Effector memory CD4-positive, alpha-beta T cell (primary cell): ENCODE measurements around the gene MAP3K4.
"Not testable (repeated sequence)": the region's sequence is repeated elsewhere in the genome, so short reads cannot be mapped to it uniquely, and the experiment has no call there.

Experiments
- DNase-seq, 3 donors: peaks; one replicate each; pipeline ENCODE4 v3.0.0-alpha.2; 2020
- H3K27ac ChIP-seq: 2 replicates; pipeline ENCODE4 v1.7.0; 2013; ENCODE audit warnings: mild to moderate bottlenecking, low read length, moderate library complexity; ENCODE audit not compliant: insufficient read depth, poor library complexity, severe bottlenecking
- H3K27me3 ChIP-seq: replicated peaks from 2 replicates; pipeline ENCODE4 v1.7.0; 2013; ENCODE audit warnings: mild to moderate bottlenecking, low read length; ENCODE audit not compliant: insufficient read depth, control insufficient read depth, poor library complexity, severe bottlenecking
- H3K36me3 ChIP-seq: 2 replicates; pipeline ENCODE4 v1.7.0; 2013; ENCODE audit warnings: mild to moderate bottlenecking, low read length, moderate library complexity; ENCODE audit not compliant: control insufficient read depth, insufficient read depth
- H3K4me1 ChIP-seq: 2 replicates; pipeline ENCODE4 v1.7.0; 2013; ENCODE audit warnings: low read length, mild to moderate bottlenecking; ENCODE audit not compliant: control insufficient read depth, insufficient read depth, poor library complexity, severe bottlenecking
- H3K4me3 ChIP-seq: 2 replicates; pipeline ENCODE4 v1.7.0; 2013; ENCODE audit warnings: low read length, low read depth, mild to moderate bottlenecking; ENCODE audit not compliant: insufficient read depth, poor library complexity, severe bottlenecking
- H3K9me3 ChIP-seq: 2 replicates; pipeline ENCODE4 v1.7.0; 2013; ENCODE audit warnings: mild to moderate bottlenecking, low read length, moderate library complexity; ENCODE audit not compliant: control insufficient read depth

MAP3K4 gene

DNA sequence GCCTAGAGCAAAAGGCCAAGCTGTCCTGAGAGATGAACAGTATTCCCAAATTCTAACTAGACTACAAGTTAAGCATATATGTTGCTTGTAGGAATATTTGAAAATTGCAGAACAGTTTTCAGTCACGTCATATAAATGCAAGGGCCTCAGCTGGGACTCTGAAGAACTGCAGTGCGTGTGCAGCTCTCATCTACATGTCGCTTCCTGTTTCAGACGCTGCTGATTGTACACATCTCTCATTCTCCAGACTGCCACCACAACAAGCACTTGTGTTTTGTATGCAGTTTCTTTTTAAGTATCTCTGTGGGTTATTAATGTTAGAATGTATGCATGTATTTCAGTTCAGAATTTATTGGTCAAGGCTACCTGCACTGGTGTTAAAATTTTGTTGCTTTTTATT, 119.7 kb downstream of the MAP3K4 start:
- H3K27ac ChIP-seq = peak overlapping the region; percentile 35
- no peaks in the 10 kb centered on the region for H3K9me3 ChIP-seq
- H3K4me3 ChIP-seq = no peak overlapping the region
- DNase-seq = no peak
- H3K36me3 ChIP-seq = peaks cover 67% of the 10 kb centered on the region
- H3K27me3 ChIP-seq = no peaks in the 10 kb centered on the region
- peaks cover 8% of the 10 kb centered on the region for H3K4me1 ChIP-seq

GRCh38 chr6:161115468-161115867, 123.9 kb downstream of the MAP3K4 start:
- no peaks in the 10 kb centered on the region for H3K27me3 ChIP-seq
- H3K9me3 ChIP-seq = no peaks in the 10 kb centered on the region
- DNase-seq = no peak
- peaks cover 51% of the 10 kb centered on the region for H3K36me3 ChIP-seq
- no peak overlapping the region for H3K27ac ChIP-seq
- H3K4me1 ChIP-seq = peaks cover 8% of the 10 kb centered on the region
- no peak overlapping the region for H3K4me3 ChIP-seq

GRCh38 chr6:161116554-161116953, 125.0 kb downstream of the MAP3K4 start:
- no peaks in the 10 kb centered on the region for H3K9me3 ChIP-seq
- no peak for DNase-seq
- no peak overlapping the region for H3K27ac ChIP-seq
- H3K4me1 ChIP-seq = no peaks in the 10 kb centered on the region
- H3K27me3 ChIP-seq = no peaks in the 10 kb centered on the region
- H3K36me3 ChIP-seq = peaks cover 45% of the 10 kb centered on the region
- no peak overlapping the region for H3K4me3 ChIP-seq

DNA sequence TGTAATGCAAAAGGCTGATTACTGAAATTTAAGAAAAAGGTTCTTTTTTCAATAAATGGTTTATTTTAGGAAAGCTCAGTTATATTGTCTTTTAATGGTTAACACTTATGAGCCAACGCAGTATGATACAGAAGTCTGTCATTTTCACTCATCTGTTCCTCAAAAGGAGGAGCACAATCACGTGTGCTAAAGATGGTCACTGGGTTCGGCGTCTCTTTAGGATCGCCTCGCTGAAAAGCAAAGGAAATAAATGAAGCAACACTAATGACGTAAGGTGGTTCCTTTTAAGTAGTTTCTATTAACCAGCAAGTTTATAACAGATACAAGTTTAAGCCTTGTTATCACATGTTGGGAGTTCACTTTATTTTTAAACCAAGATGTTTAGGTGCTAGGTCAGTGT, 125.7 kb downstream of the MAP3K4 start:
- Histone ChIP-seq H3K4me3 (no peak overlapping the region), H3K9me3 (no peaks in the 10 kb centered on the region), H3K27me3 (no peaks in the 10 kb centered on the region), H3K27ac (no peak overlapping the region), H3K36me3 (peaks cover 41% of the 10 kb centered on the region), H3K4me1 (no peaks in the 10 kb centered on the region)
- no peak for DNase-seq

DNA sequence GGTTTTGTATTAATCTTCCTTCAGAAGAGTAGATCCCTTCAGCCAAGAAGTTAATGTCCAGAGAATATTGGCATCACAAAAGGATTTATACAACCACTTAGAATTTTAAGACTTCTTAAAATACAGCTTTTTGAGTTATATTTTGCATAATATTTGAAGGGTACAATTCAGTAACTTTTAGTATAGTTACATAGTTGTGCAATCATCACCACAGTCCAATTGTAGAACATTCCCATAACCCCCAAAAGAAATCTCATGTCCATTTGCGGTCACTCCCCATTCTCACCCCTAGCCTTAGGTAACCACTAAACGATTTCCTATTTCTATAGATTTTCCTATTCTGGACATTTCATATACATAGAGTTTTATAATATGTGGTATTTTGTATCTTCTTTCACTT, 126.4 kb downstream of the MAP3K4 start:
- Histone ChIP-seq H3K4me3 (no peak overlapping the region), H3K27ac (no peak overlapping the region), H3K36me3 (peaks cover 36% of the 10 kb centered on the region), H3K4me1 (no peaks in the 10 kb centered on the region), H3K27me3 (no peaks in the 10 kb centered on the region), H3K9me3 (no peaks in the 10 kb centered on the region)
- no peak for DNase-seq

DNA sequence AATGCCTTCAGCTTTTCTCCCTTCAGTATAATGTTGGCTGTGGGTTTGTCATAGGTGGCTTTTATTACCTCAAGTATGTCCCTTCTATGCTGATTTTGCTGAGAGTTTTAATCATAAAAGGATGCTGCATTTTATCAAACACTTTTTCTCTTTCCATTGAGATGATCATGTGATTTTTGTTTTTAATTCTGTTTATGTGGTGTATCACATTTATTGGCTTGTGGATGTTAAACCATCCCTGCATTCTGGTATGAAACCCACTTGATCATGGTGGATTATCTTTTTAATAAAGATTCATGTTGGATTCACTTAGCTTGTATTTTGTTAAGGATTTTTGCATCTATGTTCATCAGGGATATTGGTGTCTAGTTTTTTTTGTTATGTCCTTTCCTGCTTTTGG, 131.8 kb downstream of the MAP3K4 start:
- H3K36me3 ChIP-seq = peaks cover 28% of the 10 kb centered on the region
- not testable (repeated sequence) for H3K9me3 ChIP-seq, H3K27me3 ChIP-seq, H3K27ac ChIP-seq, H3K4me1 ChIP-seq, DNase-seq, H3K4me3 ChIP-seq

DNA sequence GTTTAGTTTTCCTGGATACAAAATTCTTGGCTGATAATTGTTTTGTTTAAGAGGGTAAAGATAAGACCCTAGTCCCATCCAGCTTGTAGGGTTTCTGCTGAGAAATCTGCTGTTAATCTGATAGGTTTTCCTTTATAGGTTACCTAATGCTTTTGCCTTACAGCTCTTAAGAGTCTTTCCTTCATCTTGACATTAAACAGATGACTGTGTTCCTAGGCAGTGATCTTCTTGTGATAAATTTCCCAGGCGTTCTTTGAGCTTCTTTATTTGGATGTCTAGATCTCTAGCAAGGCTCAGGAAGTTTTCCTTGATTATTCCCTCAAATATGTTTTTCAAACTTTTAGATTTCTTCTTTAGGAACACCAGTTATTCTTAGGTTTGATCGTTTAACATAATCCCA, 134.0 kb downstream of the MAP3K4 start:
- no peak for DNase-seq
- no peak overlapping the region for H3K4me3 ChIP-seq
- no peaks in the 10 kb centered on the region for H3K9me3 ChIP-seq
- H3K27ac ChIP-seq = no peak overlapping the region
- H3K4me1 ChIP-seq = no peaks in the 10 kb centered on the region
- peaks cover 17% of the 10 kb centered on the region for H3K36me3 ChIP-seq
- H3K27me3 ChIP-seq = no peaks in the 10 kb centered on the region

GRCh38 chr6:161127071-161127740, 135.6 kb downstream of the MAP3K4 start:
- Histone ChIP-seq H3K4me3 (no peak overlapping the region), H3K4me1 (no peaks in the 10 kb centered on the region), H3K27ac (no peak overlapping the region), H3K27me3 (no peaks in the 10 kb centered on the region), H3K36me3 (peaks cover 16% of the 10 kb centered on the region), H3K9me3 (no peaks in the 10 kb centered on the region)
- no peak for DNase-seq

- H3K27ac ChIP-seq = peak overlapping the region; percentile 22
- no peaks in the 10 kb centered on the region for H3K27me3 ChIP-seq
- DNase-seq = no peak
- H3K4me3 ChIP-seq = no peak overlapping the region
- no peaks in the 10 kb centered on the region for H3K4me1 ChIP-seq
- H3K36me3 ChIP-seq = peaks cover 21% of the 10 kb centered on the region
- no peaks in the 10 kb centered on the region for H3K9me3 ChIP-seq
These were observed 136.7 kb downstream of the MAP3K4 start for GRCh38 chr6:161128230-161128629.

- DNase-seq = peak; percentile 10 to 22 (median 17)
- Histone ChIP-seq H3K27me3 (no peaks in the 10 kb centered on the region), H3K4me1 (no peaks in the 10 kb centered on the region), H3K4me3 (no peak overlapping the region), H3K36me3 (peaks cover 21% of the 10 kb centered on the region), H3K27ac (no peak overlapping the region), H3K9me3 (no peaks in the 10 kb centered on the region)
These were observed 137.2 kb downstream of the MAP3K4 start for GRCh38 chr6:161128680-161129196.
